ENCODE results near the gene BLCAP.

BLCAP gene

GRCh38 chr20:37529214-37529967 lies 1.7 kb upstream of the BLCAP start:
- DNase-seq: no peak

- DNase-seq: no peak
Observed at GRCh38 chr20:37528446-37529213, 954 bp upstream of the BLCAP start.

- no peak for DNase-seq
Observed at GRCh38 chr20:37526839-37527637, 638 bp downstream of the BLCAP start.

- DNase-seq: no peak
Observed at GRCh38 chr20:37526238-37526838, 1.3 kb downstream of the BLCAP start.

- DNase-seq: no peak
Observed at GRCh38 chr20:37525810-37526209, 1.9 kb downstream of the BLCAP start.

GRCh38 chr20:37524859-37525708 lies 2.6 kb downstream of the BLCAP start:
- DNase-seq: no peak

DNA sequence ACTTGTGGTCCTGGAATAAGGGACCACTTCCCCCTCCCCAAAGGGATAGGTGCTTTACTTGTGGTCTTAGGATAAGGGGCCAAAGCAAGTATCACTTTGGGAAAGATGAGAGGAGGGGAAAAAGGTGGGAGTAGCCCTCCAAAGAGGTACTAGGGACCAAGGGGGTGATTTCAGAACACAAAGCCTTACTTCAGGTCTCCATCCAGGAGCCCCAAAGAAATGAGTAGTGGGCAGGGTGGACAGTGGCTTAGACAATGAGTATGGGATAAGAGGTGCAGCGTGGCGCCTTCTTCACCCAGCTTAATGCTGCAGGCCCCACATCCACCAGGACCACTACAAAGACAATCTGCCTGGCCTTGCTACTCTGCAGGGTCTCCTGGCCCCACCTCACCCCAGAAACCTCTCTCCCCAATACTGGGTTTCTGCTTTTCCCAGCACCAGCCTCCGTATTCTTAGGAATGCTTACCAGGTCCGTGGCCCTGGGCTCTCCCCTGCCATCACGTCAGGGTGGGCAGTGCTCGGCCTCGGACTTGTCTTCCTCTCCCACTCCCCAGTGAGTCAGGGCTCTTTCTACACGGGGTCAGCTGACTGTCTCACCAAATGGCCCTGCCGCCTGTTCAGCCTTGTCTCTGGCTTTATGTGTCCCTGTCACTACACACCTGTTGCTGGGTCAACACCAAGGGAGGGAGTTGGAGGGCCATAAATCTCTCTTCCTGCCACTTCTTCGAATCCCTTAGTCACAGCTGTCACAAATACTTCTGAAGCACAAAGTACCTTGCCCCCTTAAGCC lies 3.6 kb downstream of the BLCAP start:
- DNase-seq: no peak

- no peak for DNase-seq
Observed at GRCh38 chr20:37523012-37523391, 4.7 kb downstream of the BLCAP start.

- no peak for DNase-seq
Observed at GRCh38 chr20:37522260-37523011, 5.2 kb downstream of the BLCAP start.

DNA sequence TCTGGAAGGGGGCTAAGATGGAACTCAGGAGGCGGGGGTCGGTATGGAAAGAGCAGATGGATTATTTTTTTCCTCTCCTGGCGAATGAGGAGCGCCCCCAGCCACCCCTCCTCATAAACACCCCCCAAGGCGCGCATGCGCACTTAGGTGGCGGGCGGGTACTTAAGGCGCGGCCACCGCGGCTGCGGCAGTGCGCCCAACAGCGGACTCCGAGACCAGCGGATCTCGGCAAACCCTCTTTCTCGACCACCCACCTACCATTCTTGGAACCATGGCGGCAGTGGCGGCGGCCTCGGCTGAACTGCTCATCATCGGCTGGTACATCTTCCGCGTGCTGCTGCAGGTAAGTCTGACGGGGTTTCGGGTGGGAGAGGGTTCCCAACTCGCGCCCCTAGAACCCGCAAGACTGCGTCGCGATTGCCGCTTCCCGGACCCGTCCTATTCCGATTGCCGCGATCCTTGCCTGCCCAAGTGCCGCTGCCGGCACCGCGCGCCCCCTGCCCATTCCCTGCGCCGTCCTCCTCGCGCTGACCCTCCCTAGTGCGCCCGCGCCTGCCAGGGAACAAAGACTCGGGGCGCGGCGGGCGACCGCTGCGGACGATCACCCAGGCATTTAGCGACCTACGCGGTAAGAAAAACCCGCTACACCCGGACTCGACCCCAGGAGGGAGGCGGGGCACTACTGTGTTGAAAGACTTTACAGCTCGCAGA lies 6.5 kb downstream of the BLCAP start, which contains the start of gene NNAT:
NNAT (plus strand) TSS at position 190 of the 711 bp plus-strand sequence; CDS start at position 272, 82 bp downstream.
- peak; percentile 32 for DNase-seq

- no peak for DNase-seq
Observed at GRCh38 chr20:37520419-37520955, 7.2 kb downstream of the BLCAP start.

DNA sequence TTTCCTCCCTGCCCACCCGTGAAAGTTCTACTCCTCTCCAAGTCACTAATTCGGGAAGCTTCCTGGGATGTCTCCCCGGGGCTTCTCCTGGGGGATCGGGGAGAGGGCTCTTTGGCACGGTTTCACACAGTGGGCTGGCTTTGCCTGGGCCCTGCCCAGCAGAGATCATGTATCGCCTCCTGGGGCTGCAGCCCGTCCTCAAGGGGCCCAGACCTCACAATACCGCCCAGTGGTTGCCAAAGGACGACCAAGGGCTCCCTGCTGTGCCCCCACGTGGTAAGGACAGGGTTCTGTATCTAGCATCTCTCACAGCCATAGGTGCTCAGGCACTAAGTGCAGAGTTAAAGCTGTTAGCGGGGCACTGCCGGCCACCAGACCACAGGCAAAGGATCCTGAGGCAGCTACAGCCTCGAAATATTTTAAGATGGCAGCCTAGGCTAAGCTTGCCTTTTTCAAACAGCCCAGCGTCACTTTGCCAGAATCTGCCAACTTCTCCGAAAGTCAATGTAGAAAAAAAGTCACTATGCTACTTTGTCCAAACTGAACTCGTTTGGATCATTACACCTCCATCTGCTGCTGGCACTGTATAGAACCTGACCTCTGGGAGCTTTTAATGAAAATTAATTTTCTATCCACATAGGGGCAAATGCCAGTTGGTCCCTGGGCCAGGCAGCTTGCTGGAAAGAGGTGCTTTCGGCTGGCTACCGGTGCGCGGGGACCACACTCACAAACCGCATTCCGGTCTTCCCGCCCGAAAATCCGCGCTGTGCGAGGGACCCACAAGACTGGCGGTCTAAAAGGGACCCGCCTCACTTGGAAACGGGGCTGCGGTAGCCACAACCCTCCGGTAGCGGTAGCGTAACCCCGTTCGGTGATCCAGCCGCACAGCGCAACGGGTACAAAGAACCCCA lies 7.9 kb downstream of the BLCAP start:
- DNase-seq: no peak

DNA sequence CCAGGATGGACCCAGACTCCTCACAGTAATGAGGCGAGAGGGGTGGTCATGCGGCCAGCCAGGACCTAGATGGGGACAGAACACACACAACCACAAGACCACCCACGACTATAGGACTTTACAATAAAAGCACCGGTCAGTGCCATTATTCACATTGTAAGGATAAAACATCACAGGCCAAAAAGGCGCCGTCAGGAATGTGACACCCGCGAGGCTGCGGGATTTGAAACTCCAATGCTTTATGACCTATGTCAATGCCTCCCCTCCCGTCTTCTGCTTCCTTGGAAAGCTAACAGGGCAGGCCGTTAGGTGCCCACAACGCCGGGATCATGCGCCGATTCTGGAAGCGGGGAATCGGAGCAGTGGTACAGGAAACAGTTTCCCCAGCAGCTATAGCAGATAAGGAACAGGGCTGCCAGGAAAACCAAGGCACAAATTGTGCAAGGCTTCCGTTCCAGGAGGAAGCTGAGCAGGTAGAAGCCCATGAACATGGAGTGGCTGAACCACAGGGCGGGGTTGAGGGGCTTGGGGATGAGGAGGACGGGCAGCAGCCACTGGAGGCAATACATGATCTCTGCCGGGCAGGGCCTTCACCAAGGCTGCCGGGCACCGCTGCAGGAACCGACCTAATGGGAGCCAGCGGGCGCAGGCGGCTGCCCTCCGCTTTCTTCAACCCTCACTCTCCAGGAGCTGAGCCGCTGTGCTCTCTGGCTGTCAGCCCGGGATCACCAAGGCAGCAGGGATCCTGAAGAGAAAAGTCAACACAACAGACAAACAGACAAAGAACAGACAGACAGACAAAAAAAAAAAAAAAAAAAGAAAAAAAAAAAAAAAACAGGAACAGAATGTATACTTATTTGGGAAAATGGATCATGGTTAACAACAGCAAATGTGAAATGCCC lies 8.8 kb downstream of the BLCAP start:
- DNase-seq: no peak

GRCh38 chr20:37518059-37518458 lies 9.6 kb downstream of the BLCAP start:
- DNase-seq: no peak

DNA sequence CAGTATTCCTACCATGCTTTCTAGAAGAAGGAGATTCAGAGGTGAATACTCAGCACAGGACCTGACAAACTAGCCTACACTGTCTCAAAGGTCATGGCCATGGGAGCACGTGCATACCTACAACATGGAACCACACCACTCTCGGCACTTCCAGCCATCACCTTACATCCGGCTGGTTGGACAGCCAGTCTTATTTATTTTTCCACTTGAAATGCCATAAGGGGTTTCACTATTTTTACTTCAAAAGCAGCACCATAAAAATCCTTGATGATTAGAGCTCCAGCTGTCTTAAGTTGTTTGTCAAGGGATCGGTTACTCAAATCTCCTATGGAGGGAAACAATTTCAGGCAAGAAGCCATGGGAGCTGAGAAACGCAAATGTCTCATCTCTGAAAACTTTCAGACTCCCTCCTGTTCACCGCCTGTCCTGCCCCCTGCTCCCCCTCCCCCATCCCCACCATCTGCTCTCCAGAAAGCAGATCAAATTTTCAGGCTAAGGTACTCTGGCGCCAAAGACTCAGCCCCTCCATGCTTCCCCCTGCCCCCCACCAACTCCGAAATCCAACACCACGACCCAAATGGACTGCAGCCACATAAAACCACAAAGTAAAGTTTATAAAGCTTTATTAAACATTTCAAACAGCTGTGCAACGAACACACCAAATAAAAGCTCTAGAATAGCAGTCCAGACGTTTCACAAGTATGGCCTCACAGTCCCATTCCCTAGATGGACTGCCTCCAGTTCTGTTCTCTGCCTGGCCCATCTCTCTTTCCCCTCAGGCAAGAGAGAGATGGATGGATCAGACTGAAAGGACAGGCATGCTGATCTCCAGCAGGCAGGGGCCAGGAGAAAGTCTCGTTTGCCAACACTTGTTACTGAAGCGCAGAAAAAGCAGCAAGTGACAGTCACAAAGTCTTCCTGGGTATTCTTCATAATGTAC lies 10.6 kb downstream of the BLCAP start:
- no peak for DNase-seq

DNA sequence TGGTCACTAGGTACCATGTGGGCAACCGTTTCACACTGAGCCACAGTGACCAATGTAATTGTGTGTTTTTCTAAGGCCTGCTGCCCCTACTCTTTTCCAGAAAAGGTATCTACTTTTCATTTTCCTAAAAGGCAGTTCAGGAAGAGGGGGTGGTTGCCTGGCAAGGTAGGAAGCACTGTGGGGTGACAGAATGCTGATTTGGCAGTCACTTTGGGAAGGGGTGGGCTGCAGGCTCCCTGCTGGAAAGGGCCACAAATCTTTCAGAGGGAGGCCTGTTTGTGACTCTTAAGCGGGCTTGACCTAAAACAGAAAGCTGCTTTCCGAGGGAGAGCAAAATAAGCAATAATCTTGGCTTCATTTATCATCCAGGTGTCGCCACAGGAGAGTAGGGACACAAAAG lies 11.8 kb downstream of the BLCAP start:
- DNase-seq: no peak

All from activated T-cell treated with anti-CD3 and anti-CD28 coated beads, Interleukin-2, amount 50 U/mL, for 1 hour (primary cell).